Gastrocnemius medialis (tissue), 4 donors: Measurements from ENCODE around the gene SLC40A1. TPM values are rescaled to one million over a fixed set of nuclear protein-coding genes. Genes with fewer than 3 reads are reported as not detected.

ENCODE experiments used
- ATAC-seq, 2 donors: fragments of 150-250 bp; one replicate each; pipeline ENCODE4 v1.9.1; 2016
- DNase-seq, 2 donors: peaks; one replicate each; pipeline ENCODE4 v3.0.0-alpha.2; 2019
- H3K27ac ChIP-seq, 4 donors: fragments of 200-600 bp; sonication (generic); 1 replicate in 1 of 4; 2 replicates in 3 of 4; pipeline ENCODE4 v1.5.1; 2016 to 2018; ENCODE audit warnings: mild to moderate bottlenecking in 2 of 4, moderate library complexity in 1 of 4
- H3K27me3 ChIP-seq, 3 donors: fragments of 200-600 bp; sonication (generic) in 2 of 3; 1 replicate in 1 of 3; 2 replicates in 2 of 3; pipeline versions ENCODE4 v1.5.1 to v1.6.0; 2016 to 2019; ENCODE audit warnings: mild to moderate bottlenecking in 1 of 3, moderate library complexity in 1 of 3
- H3K36me3 ChIP-seq, 2 donors: fragments of 200-600 bp; sonication (generic) in 1 of 2; one replicate each; pipeline ENCODE4 v1.5.1; 2017 to 2018
- H3K4me1 ChIP-seq, 2 donors: fragments of 200-600 bp; sonication (generic) in 1 of 2; one replicate each; pipeline ENCODE4 v1.5.1; 2016 to 2017; ENCODE audit warnings: mild to moderate bottlenecking in 2 of 2
- H3K4me3 ChIP-seq, 4 donors: fragments of 200-600 bp; sonication (generic) in 3 of 4; 1 replicate in 1 of 4; 2 replicates in 3 of 4; pipeline ENCODE4 v1.5.1; 2016 to 2019; ENCODE audit warnings: mild to moderate bottlenecking in 2 of 4
- H3K9me3 ChIP-seq, 3 donors: fragments of 200-600 bp; sonication (generic) in 2 of 3; 1 replicate in 1 of 3; 2 replicates in 2 of 3; pipeline ENCODE4 v1.5.1; 2016 to 2019
- CTCF ChIP-seq, 5 experiments: fragments of 450-650 bp in 3 of 5; fragments of 200-600 bp in 2 of 5; sonication (generic) in 2 of 5; IDR thresholded peaks in 4 of 5; conservative IDR thresholded peaks in 1 of 5; 1 replicate in 4 of 5; 2 replicates in 1 of 5; pipeline ENCODE4 v1.5.1; 2016 to 2019; ENCODE audit warnings: antibody characterized with exemption in 5 of 5, mild to moderate bottlenecking in 3 of 5, moderate library complexity in 3 of 5
- POLR2A ChIP-seq, 2 donors: fragments of 450-650 bp; IDR thresholded peaks; one replicate each; pipeline ENCODE4 v1.6.1; 2017; ENCODE audit warnings: antibody characterized with exemption in 2 of 2, mild to moderate bottlenecking in 2 of 2, moderate library complexity in 2 of 2
- in situ Hi-C, 4 donors: fragments of 200-750 bp; cut with MboI; loops; one replicate each; pipeline versions ENCODE4 v1.15.0 to v1.8.0; 2017; ENCODE audit warnings: low sequenced_read_pairs in 4 of 4
- intact Hi-C: fragments of 100-400 bp; cut with DNase I; formaldehyde crosslinking; loops from one replicate; pipeline ENCODE4 v1.15.1; 2023; ENCODE audit warnings: low total_unique reads
- total RNA-seq, 4 donors: library from RNA; depleted of rRNA; stranded (reverse); fragments of >200 nt; gene quantifications; one replicate each; pipeline versions ENCODE4 v1.1.0 to v1.2.3, GENCODE V29; 2016

SLC40A1 gene
- total RNA-seq, 4 donors from 2014 or later: 24.8 to 81.8 (median 37.4) TPM

GRCh38 chr2:189601043-189601442, 20.5 kb upstream of the SLC40A1 start:
- ATAC-seq (no peak), DNase-seq (no peak)
- H3K27ac ChIP-seq: no peak overlapping the region
- intact Hi-C loops: no loop called here
- H3K4me3 ChIP-seq: no peak overlapping the region
- H3K4me1 ChIP-seq: no peaks in the 10 kb centered on the region
- no peaks in the 10 kb centered on the region for H3K36me3 ChIP-seq
- H3K9me3 ChIP-seq: no peaks in the 10 kb centered on the region
- TF ChIP-seq POLR2A (IDR thresholded peaks at IDR 0.05) (no peak), CTCF (IDR thresholded peaks at IDR 0.05 in 4 of 5, conservative IDR thresholded peaks at IDR 0.05 in 1 of 5) (no peak)
- H3K27me3 ChIP-seq: no peaks in the 10 kb centered on the region
- in situ Hi-C loops: no loop called here

GRCh38 chr2:189599245-189599644, 18.7 kb upstream of the SLC40A1 start:
- DNase-seq (no peak), ATAC-seq (no peak)
- in situ Hi-C loops: no loop called here
- Histone ChIP-seq H3K27ac (no peak overlapping the region), H3K36me3 (no peaks in the 10 kb centered on the region), H3K9me3 (no peaks in the 10 kb centered on the region), H3K27me3 (no peaks in the 10 kb centered on the region), H3K4me3 (no peak overlapping the region), H3K4me1 (no peaks in the 10 kb centered on the region)
- TF ChIP-seq POLR2A (IDR thresholded peaks at IDR 0.05): no peak
- TF ChIP-seq CTCF (IDR thresholded peaks at IDR 0.05 in 4 of 5, conservative IDR thresholded peaks at IDR 0.05 in 1 of 5): no peak
- intact Hi-C loops: no loop called here

- intact Hi-C loops: no loop called here
- no peaks in the 10 kb centered on the region for H3K9me3 ChIP-seq
- no peak overlapping the region for H3K4me3 ChIP-seq
- no peaks in the 10 kb centered on the region for H3K36me3 ChIP-seq
- DNase-seq: no peak
- TF ChIP-seq POLR2A (IDR thresholded peaks at IDR 0.05) (no peak), CTCF (IDR thresholded peaks at IDR 0.05 in 4 of 5, conservative IDR thresholded peaks at IDR 0.05 in 1 of 5) (no peak)
- H3K27me3 ChIP-seq: no peaks in the 10 kb centered on the region
- H3K27ac ChIP-seq: no peak overlapping the region
- no peak for ATAC-seq
- no peaks in the 10 kb centered on the region for H3K4me1 ChIP-seq
- in situ Hi-C loops: no loop called here
Measured at GRCh38 chr2:189595417-189595816, 14.8 kb upstream of the SLC40A1 start.

GRCh38 chr2:189594305-189594704, 13.7 kb upstream of the SLC40A1 start:
- Histone ChIP-seq H3K27ac (no peak overlapping the region), H3K4me3 (no peak overlapping the region), H3K27me3 (no peaks in the 10 kb centered on the region), H3K36me3 (no peaks in the 10 kb centered on the region), H3K9me3 (no peaks in the 10 kb centered on the region), H3K4me1 (no peaks in the 10 kb centered on the region)
- in situ Hi-C loops: no loop called here
- no peak for DNase-seq
- TF ChIP-seq CTCF (IDR thresholded peaks at IDR 0.05 in 4 of 5, conservative IDR thresholded peaks at IDR 0.05 in 1 of 5) (no peak), POLR2A (IDR thresholded peaks at IDR 0.05) (no peak)
- intact Hi-C loops: no loop called here
- no peak for ATAC-seq

- ATAC-seq (no peak), DNase-seq (no peak)
- Histone ChIP-seq H3K4me3 (no peak overlapping the region), H3K4me1 (no peaks in the 10 kb centered on the region), H3K36me3 (no peaks in the 10 kb centered on the region), H3K27ac (no peak overlapping the region), H3K27me3 (no peaks in the 10 kb centered on the region), H3K9me3 (no peaks in the 10 kb centered on the region)
- intact Hi-C loops (no loop called here), in situ Hi-C loops (no loop called here)
- TF ChIP-seq CTCF (IDR thresholded peaks at IDR 0.05 in 4 of 5, conservative IDR thresholded peaks at IDR 0.05 in 1 of 5) (no peak), POLR2A (IDR thresholded peaks at IDR 0.05) (no peak)
Measured at GRCh38 chr2:189593115-189593514, 12.5 kb upstream of the SLC40A1 start.
